KMS-11 (cell line): Measurements from ENCODE around the gene IL11.

Source experiments
- H2AFZ ChIP-seq: fragments of 200-600 bp; sonication (generic); 2 replicates; pipeline ENCODE4 v1.6.1; 2016; ENCODE audit warnings: antibody characterized with exemption, mixed run types, low read depth
- H3K27ac ChIP-seq: fragments of 200-600 bp; sonication (generic); 2 replicates; pipeline ENCODE4 v1.6.1; 2016; ENCODE audit warnings: mild to moderate bottlenecking, mixed run types
- H3K27me3 ChIP-seq: fragments of 200-600 bp; sonication (generic); 2 replicates; pipeline ENCODE4 v1.6.1; 2017; ENCODE audit warnings: mild to moderate bottlenecking, low read depth, mixed run types, moderate library complexity; ENCODE audit not compliant: insufficient read depth
- H3K36me3 ChIP-seq: fragments of 200-600 bp; sonication (generic); 2 replicates; pipeline ENCODE4 v1.6.1; 2017; ENCODE audit warnings: mild to moderate bottlenecking, mixed run types; ENCODE audit not compliant: insufficient read depth
- H3K4me1 ChIP-seq: fragments of 200-600 bp; sonication (generic); 2 replicates; pipeline ENCODE4 v1.6.1; 2016; ENCODE audit warnings: mild to moderate bottlenecking, low read depth, mixed run types; ENCODE audit not compliant: poor library complexity, severe bottlenecking
- H3K4me2 ChIP-seq: fragments of 200-600 bp; sonication (generic); 2 replicates; pipeline ENCODE4 v1.7.0; 2016; ENCODE audit warnings: mild to moderate bottlenecking, mixed run types
- H3K4me3 ChIP-seq: fragments of 200-600 bp; sonication (generic); IDR thresholded peaks from 2 replicates; pipeline ENCODE4 v1.6.1; 2017; ENCODE audit warnings: low read depth, low read length, mixed read lengths; ENCODE audit not compliant: insufficient read depth
- H3K79me2 ChIP-seq: fragments of 200-600 bp; sonication (generic); 2 replicates; pipeline ENCODE4 v1.6.1; 2016; ENCODE audit warnings: low read depth, mixed run types; ENCODE audit not compliant: insufficient read depth
- H3K9ac ChIP-seq: fragments of 200-600 bp; sonication (generic); 2 replicates; pipeline ENCODE4 v1.6.1; 2016; ENCODE audit warnings: mild to moderate bottlenecking, mixed run types
- H4K20me1 ChIP-seq: fragments of 200-600 bp; sonication (generic); 2 replicates; pipeline ENCODE4 v1.6.1; 2016; ENCODE audit warnings: mild to moderate bottlenecking, mixed run types; ENCODE audit not compliant: insufficient read depth
- CTCF ChIP-seq: fragments of 200-600 bp; sonication (generic); conservative IDR thresholded peaks from 2 replicates; pipeline ENCODE4 v1.6.1; 2017; ENCODE audit warnings: low read depth, mild to moderate bottlenecking, antibody characterized with exemption, low read length, moderate library complexity, mixed read lengths

Gene IL11

DNA sequence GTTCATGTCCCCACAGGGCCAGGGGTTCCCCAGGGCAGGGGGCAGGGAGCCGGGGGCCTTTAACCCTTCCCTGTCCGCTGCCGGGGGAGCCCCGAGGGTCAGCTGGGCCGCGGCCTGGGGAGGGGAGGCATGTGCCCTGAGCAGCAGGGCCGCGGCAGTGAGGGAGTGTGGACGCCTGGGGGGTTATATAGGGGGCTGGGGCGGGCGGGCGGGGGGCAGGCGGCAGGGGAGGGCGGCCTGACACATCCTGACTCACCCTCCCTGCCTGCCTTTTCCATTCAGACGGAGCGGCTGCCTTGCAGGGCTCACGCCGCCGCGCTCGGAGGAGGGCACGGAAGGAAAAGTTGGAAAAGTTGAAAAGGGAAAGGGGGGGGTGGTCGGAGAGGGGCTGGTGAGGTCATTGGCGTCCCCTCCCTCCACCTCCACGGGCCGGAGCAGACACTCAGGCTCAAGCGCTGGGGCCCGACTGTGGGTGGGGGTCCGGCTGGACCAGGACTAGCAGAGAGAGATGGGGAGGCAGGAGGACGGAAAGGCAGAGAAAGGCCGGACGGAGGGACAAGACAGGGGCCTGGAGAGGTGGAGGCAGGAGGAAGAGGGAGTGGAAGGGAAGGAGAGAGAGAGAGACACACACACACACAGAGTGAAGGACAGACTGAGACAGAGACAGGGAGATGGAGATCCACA lies at the start of gene IL11:
Gene IL11 (minus strand): TSS at position 159 of the 684 bp plus-strand sequence. CDS start 153 bp downstream, at position 6.
- Histone ChIP-seq H3K79me2 (no peaks in the 10 kb centered on the region), H3K9ac (no peak within 1 kb of the TSS), H2AFZ (no peak within 1 kb of the TSS), H3K27me3 (peaks cover 62% of the 10 kb centered on the region), H3K4me1 (peaks cover 2% of the 10 kb centered on the region), H4K20me1 (no peaks in the 10 kb centered on the region), H3K36me3 (no peaks in the 10 kb centered on the region), H3K4me2 (no peak within 1 kb of the TSS), H3K27ac (no peak within 1 kb of the TSS), H3K4me3 (no peak within 1 kb of the TSS)
- TF ChIP-seq CTCF: no peak

GRCh38 chr19:55419624-55420236 lies 49.5 kb upstream of the IL11 start:
- Histone ChIP-seq H3K9ac (no peak overlapping the region), H3K27ac (no peak overlapping the region), H3K4me3 (no peak overlapping the region), H3K4me1 (no peaks in the 10 kb centered on the region), H2AFZ (no peak overlapping the region), H3K79me2 (no peaks in the 10 kb centered on the region), H3K36me3 (no peaks in the 10 kb centered on the region), H3K4me2 (no peak overlapping the region), H3K27me3 (peaks cover 72% of the 10 kb centered on the region), H4K20me1 (no peaks in the 10 kb centered on the region)
- no peak for TF ChIP-seq CTCF

DNA sequence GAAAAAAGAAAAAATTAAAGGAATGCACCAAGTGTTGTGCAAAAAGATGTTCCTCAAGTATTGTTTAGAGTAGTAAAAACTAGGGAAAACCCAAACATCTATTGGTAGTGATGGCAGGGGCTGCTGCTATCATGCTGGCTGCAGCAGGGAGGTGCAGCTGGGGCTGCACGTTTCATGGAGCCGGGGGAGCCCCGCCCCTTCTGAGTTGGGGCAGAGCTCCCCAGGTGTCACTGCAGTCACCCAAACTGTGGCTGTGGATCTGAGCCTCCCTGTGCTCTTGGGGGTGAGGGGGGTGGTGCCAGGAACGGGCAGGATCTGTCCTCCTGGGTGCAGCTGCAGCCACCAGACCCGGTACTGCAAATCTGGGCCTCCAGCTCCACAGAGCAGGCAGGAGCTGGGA lies 48.8 kb upstream of the IL11 start:
- H3K36me3 ChIP-seq: no peaks in the 10 kb centered on the region
- H3K4me1 ChIP-seq: no peaks in the 10 kb centered on the region
- no peak overlapping the region for H3K4me2 ChIP-seq
- H2AFZ ChIP-seq: no peak overlapping the region
- no peaks in the 10 kb centered on the region for H3K79me2 ChIP-seq
- TF ChIP-seq CTCF: no peak
- no peak overlapping the region for H3K9ac ChIP-seq
- peaks cover 72% of the 10 kb centered on the region for H3K27me3 ChIP-seq
- no peaks in the 10 kb centered on the region for H4K20me1 ChIP-seq
- no peak overlapping the region for H3K4me3 ChIP-seq
- H3K27ac ChIP-seq: no peak overlapping the region

- Histone ChIP-seq H3K27me3 (peaks cover 64% of the 10 kb centered on the region), H2AFZ (no peak overlapping the region), H3K4me1 (no peaks in the 10 kb centered on the region), H3K4me2 (no peak overlapping the region), H3K79me2 (no peaks in the 10 kb centered on the region), H3K9ac (no peak overlapping the region), H3K27ac (no peak overlapping the region), H3K36me3 (no peaks in the 10 kb centered on the region), H4K20me1 (no peaks in the 10 kb centered on the region), H3K4me3 (no peak overlapping the region)
- TF ChIP-seq CTCF: peak; percentile 92
Observed at GRCh38 chr19:55418185-55418584, 47.9 kb upstream of the IL11 start.
